HT1080 (cell line): Measurements from ENCODE around the gene OPCML. TPM values are rescaled to one million over a fixed set of nuclear protein-coding genes. Genes with fewer than 3 reads are reported as not detected.

ENCODE experiments used
- DNase-seq: peaks from one replicate; pipeline ENCODE4 v3.0.0-alpha.2; 2015; ENCODE audit warnings: low read depth
- total RNA-seq: library from RNA; depleted of rRNA; stranded (reverse); fragments of >200 nt; shearing (Covaris generic); gene quantifications from 2 replicates; pipeline ENCODE4 v1.2.3, GENCODE V29; 2014

The OPCML gene
- total RNA-seq, 1 experiment from 2014 or later: 0.13 TPM

GRCh38 chr11:132640952-132641351 is 891.3 kb downstream of the OPCML start:
- no peak for DNase-seq

GRCh38 chr11:132639986-132640385 is 892.3 kb downstream of the OPCML start:
- peak; percentile 34 for DNase-seq

GRCh38 chr11:132639403-132639802 is 892.9 kb downstream of the OPCML start:
- DNase-seq: no peak

DNA sequence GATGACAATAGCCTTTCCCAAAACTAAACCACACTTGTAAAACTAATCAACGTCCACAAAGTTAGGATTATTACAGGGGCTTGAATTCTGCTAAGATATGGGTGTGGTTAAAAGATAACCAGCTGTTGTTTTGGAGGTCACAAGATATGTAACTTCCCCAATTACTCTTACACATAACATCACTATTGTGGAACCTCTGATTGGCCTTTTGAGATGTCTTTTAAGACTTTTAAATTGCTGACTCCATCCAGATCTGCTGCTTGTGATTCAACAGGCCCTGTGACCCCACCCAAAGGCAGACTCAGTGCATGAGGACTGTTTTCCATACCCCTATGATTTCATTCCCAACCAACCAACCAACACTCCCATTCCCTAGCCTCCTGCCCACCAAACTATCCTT is 893.9 kb downstream of the OPCML start:
- DNase-seq: no peak

- no peak for DNase-seq
These were observed 895.8 kb downstream of the OPCML start for GRCh38 chr11:132636523-132636922.

DNA sequence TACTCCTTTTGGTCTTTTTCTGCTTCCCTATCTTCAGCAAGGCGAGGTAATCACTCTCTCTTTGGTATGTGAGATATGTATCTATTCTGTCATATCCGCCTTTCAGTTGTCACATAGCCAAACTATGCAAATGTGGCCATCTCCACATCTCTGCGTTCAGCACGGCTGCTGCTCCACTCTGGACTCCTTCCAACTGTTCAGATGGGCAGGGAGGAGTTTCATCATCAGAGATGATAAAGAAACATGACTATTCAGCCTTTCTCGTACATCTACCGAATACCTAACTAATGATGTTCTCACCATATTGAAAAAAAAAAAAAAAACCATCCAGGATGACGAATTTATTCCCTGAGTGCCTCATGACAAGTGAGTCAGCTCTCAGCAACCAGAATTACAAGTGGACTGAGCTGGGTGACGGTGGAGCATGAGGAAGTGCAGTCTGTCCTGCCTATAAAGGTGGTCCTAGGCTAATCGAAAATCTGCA is 899.6 kb downstream of the OPCML start:
- DNase-seq: peak; percentile 98

DNA sequence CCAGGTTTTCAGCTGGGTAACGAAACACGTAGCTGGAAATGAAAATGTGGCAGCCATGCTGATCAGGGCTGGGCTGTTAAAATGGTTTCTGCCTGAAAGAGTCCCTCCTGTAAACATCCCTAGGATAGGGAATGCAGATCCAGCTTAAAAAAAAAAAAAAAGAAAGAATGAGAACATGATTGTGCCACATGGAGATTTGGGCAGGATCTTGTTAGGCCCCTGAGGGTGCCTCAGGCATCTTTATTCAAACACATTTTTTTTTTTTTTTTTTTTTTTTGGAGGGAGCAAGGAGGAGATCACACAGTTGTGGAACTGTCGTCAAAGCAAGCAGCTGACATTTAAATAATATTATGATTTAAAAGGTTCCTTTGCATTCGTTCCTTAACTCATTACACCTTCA is 900.3 kb downstream of the OPCML start:
- no peak for DNase-seq

DNA sequence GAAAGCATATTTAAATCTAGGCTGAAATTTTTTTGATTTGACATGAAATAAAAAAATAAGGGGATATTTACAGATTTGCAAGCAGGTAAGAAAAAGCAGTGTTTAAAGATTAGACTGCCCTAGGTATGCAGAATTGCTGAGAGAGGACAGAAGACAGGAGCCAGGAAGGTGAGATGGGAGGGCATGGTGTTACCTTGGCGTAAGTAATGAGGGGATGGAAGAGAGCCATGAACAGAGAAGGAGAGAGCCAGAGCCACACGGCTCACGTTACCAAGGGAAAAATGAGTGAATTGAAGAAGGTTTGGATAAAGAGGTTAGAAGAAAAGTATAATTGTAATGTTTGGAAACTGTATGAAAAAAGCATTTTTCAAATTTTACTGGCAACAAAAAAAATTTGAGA is 904.3 kb downstream of the OPCML start:
- no peak for DNase-seq

GRCh38 chr11:132626446-132626845 is 905.9 kb downstream of the OPCML start:
- no peak for DNase-seq

DNA sequence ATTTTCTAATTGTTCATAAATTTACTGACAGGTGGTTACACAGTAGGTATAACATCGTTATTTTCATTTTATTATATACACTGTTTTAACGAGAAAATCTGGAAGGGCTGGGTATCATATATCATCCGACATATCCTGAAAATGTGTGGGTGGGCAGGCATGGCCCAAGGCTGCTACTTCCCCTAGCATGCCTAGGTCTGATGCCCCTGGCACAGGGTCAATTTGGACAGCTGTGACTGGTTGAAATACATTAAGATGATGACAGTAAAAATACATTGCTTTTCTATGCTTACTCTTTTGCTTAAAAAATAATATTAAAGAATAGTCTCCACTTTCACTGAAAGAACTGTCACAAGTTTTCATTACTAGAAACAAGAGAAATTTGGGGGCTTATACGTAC is 908.8 kb downstream of the OPCML start:
- no peak for DNase-seq

- no peak for DNase-seq
These were observed 910.2 kb downstream of the OPCML start for GRCh38 chr11:132621976-132622580.

DNA sequence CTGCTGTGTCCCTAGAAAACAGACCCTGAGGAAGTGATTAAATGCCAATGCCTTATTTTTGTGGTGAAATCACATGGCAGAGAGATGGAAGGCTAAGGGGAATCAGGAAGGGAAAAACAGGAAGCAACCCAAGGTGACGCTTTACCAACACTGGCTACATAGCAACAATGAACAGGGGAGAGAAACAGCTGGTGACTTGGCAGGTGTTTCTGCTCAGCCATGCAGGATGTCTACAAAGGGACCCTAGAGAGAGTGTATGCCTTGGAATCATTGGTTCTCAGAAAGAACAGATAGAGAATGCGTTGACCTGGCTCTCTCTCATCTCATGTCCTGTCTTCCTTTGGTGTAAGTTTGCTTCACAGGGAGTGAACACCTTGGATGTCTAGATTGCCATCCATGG is 911.9 kb downstream of the OPCML start:
- peak; percentile 34 for DNase-seq

DNA sequence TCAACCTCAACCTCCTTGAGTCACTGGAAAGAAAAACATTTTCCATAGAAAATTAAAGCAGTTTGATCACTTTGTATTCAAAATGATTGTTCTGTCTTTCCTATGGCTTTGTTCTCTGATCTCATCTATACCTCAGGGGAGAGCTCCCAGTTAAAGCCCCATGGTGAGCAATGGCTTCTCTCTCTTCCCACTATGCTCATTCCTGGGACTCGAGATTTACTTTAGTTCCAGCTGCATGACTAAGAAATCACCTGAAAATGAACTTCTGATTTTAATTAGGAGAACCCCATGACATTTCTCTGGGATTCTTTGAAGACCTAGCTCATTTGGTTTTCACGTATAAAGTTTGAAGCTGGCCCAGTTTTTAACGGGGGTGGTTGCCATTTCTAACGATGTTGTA is 921.5 kb downstream of the OPCML start:
- DNase-seq: no peak

DNA sequence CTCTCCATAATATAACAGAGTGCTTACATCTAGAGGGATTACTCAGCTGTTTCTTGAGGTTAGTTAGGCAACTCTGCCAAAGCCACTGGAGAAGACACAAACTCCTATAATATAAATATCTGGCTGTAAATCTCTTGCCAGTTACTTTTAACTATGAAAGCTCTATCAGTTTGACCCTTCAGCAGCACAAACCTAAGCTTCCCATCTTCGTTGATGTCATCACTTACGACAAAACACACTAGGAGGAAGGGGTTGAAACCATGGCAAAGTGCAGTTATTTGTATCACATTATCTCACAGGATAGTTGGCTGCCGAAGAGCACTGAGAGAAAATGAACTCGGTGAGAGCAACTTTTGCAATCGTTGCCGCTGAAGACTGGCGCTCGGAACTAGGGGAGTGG is 922.1 kb downstream of the OPCML start:
- DNase-seq: no peak

DNA sequence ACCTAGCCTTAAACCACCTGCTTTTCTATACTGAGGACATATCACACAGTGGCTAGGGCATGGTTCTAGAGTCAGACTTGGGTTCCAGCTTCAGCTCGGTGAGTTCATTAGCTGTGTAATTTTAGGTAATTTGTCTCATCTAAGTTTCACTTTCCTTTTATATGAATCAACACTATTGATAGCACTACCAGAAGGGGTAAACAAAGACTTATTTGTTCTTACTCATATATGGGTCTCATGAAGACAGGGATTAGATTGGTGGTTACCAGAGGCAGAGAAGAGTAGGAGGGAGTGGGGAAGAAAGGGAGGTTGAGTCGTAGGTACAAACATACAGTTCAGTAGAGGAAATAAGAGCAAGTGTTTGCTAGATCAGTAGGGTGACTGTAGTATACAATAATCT is 924.7 kb downstream of the OPCML start:
- no peak for DNase-seq

GRCh38 chr11:132605825-132606570 is 926.3 kb downstream of the OPCML start:
- DNase-seq: no peak

DNA sequence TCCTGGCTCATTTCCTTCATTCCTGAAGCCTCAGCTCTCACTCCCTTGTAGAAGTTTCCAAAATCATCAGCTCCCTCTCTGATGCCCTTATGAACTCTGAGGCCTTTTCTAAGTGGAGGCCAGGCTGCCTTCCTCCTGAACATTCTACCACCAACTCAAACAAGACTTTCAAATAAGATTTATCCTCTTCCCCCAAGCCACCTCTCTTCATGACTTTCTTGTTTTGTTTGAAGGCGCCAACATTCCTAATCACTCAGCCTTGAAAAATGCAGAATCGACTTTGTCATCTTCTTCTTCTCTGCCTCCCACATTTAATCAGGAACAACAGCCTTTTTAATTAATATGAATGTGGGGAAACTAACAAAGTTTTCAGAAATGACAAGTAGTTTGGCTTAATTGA is 927.9 kb downstream of the OPCML start:
- peak; percentile 68 for DNase-seq

DNA sequence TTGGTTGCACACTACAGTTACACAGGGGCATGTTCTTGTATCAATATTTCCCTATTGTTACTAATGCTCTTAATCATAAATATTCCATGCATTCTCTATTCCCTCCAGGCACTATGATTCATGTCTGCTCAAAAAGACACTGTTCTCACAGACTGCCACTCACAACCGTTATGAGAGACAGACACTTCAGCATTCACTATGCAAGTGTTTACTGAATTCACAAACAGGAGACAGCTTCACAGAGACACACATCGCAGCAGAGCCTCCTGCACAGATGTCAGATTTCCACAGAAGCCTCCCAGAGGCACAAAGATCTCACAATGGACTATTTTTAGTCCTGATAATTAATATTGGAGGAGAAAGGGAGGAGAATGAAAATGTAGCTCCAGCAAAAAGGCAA is 930.4 kb downstream of the OPCML start:
- DNase-seq: no peak

- no peak for DNase-seq
These were observed 936.6 kb downstream of the OPCML start for GRCh38 chr11:132595711-132596134.

DNA sequence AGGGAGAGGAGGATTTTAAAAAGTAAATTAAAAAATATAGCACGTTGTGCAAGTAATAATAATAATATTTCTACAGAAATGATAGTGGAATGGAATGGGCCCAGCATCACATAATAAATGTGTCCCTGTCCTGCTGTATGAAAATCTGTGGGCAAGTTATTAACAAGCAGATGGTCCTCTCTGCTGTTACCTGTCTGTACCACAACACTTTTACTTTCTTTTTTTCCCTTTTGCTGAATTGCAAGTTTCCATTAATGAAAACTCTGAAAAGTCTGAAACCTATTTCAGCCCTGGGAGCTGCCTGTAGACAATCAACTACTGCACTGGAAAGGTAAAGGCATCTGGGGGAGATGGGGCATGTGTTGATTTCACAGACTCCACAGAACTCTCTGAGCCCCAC is 937.1 kb downstream of the OPCML start:
- DNase-seq: no peak

- no peak for DNase-seq
These were observed 941.3 kb downstream of the OPCML start for GRCh38 chr11:132590986-132591385.

DNA sequence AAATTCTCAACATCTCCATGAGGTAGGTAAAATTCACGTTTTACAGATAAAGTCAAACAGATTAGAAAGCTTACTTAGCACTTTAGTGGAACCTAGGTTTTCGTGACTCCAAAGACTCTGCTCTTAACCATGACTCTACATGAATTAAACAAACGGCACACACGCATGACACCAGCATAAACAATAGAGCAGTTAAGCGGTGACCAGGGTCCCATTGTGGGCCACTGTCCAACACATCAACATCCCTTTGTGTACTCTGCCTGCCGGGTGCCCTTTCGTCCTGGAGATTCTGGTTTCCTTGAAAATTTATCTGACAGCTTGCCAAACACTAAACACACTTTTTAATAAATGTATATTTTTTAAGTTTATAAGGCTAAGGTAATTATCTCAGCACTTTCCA is 941.7 kb downstream of the OPCML start:
- DNase-seq: no peak

GRCh38 chr11:132589791-132590190 is 942.5 kb downstream of the OPCML start:
- no peak for DNase-seq
